Neural progenitor cell (in vitro differentiated cells): ENCODE results near the gene KIF21B. TPM values are rescaled to one million over a fixed set of nuclear protein-coding genes. Genes with fewer than 3 reads are reported as not detected.

Experiments
- DNase-seq: peaks from one replicate; pipeline ENCODE4 v3.0.0-alpha.2; 2016; ENCODE audit warnings: low spot score
- H2AFZ ChIP-seq: fragments of 200-600 bp; sonication (generic); replicated peaks from 2 replicates; pipeline ENCODE4 v1.6.1; 2016; ENCODE audit warnings: antibody characterized with exemption
- H3F3A ChIP-seq: fragments of 200-600 bp; sonication (generic); 2 replicates; pipeline ENCODE4 v1.6.1; 2016; ENCODE audit warnings: antibody characterized with exemption, low read depth
- H3K27ac ChIP-seq: fragments of 200-600 bp; sonication (generic); 2 replicates; pipeline ENCODE4 v1.5.1; 2016; ENCODE audit warnings: mild to moderate bottlenecking
- H3K27me3 ChIP-seq: fragments of 200-600 bp; sonication (generic); 2 replicates; pipeline ENCODE4 v1.6.1; 2016; ENCODE audit warnings: mild to moderate bottlenecking, moderate library complexity
- H3K36me3 ChIP-seq: fragments of 200-600 bp; sonication (generic); 2 replicates; pipeline ENCODE4 v1.5.1; 2016
- H3K4me1 ChIP-seq: fragments of 200-600 bp; sonication (generic); 2 replicates; pipeline ENCODE4 v1.6.1; 2016; ENCODE audit warnings: mixed run types
- H3K4me2 ChIP-seq: fragments of 200-600 bp; sonication (generic); 2 replicates; pipeline ENCODE4 v1.6.1; 2016
- H3K4me3 ChIP-seq: fragments of 200-600 bp; sonication (generic); 2 replicates; pipeline ENCODE4 v1.5.1; 2016
- H3K79me2 ChIP-seq: fragments of 200-600 bp; sonication (generic); 2 replicates; pipeline ENCODE4 v1.6.1; 2016; ENCODE audit warnings: low read depth
- H3K9ac ChIP-seq: fragments of 200-600 bp; sonication (generic); 2 replicates; pipeline ENCODE4 v1.6.1; 2016
- H3K9me3 ChIP-seq: fragments of 200-600 bp; sonication (generic); 2 replicates; pipeline ENCODE4 v1.5.1; 2016; ENCODE audit warnings: low read depth
- H4K20me1 ChIP-seq: fragments of 200-600 bp; sonication (generic); 2 replicates; pipeline ENCODE4 v1.6.1; 2016; ENCODE audit warnings: low read depth
- H3K27ac Mint-ChIP-seq: 3 replicates; pipeline ENCODE4 v1.8.0; 2021; ENCODE audit warnings: mixed read lengths
- H3K27me3 Mint-ChIP-seq: 2 replicates; pipeline ENCODE4 v1.8.0; 2022; ENCODE audit warnings: low read depth, mild to moderate bottlenecking, inconsistent platforms, moderate library complexity, mixed read lengths; ENCODE audit not compliant: insufficient read depth
- H3K36me3 Mint-ChIP-seq: 3 replicates; pipeline ENCODE4 v1.8.0; 2021; ENCODE audit warnings: mixed read lengths
- H3K4me1 Mint-ChIP-seq: 3 replicates; pipeline ENCODE4 v1.8.0; 2021; ENCODE audit warnings: mixed read lengths
- H3K4me3 Mint-ChIP-seq: 3 replicates; pipeline ENCODE4 v1.8.0; 2021; ENCODE audit warnings: mild to moderate bottlenecking, moderate library complexity, mixed read lengths
- H3K9me3 Mint-ChIP-seq: 3 replicates; pipeline ENCODE4 v1.8.0; 2020; ENCODE audit warnings: mixed read lengths
- EZH2 ChIP-seq: fragments of 200-600 bp; sonication (generic); IDR thresholded peaks from 2 replicates; pipeline ENCODE4 v1.6.1; 2017; ENCODE audit warnings: antibody characterized with exemption, mild to moderate bottlenecking, moderate library complexity
- EZH2phosphoT487 ChIP-seq: fragments of 200-600 bp; sonication (generic); IDR thresholded peaks from 2 replicates; pipeline ENCODE4 v1.6.1; 2017; ENCODE audit warnings: antibody characterized with exemption
- total RNA-seq: library from RNA; depleted of rRNA; stranded (reverse); fragments of >200 nt; gene quantifications from 2 replicates; pipeline ENCODE4 v1.2.3, GENCODE V29; 2015; ENCODE audit warnings: low replicate concordance
- TF ChIP-seq, protein P1 (sequence below): fragments of 200-600 bp; sonication (generic); IDR thresholded peaks from 2 replicates; pipeline ENCODE4 v1.5.1; 2017; ENCODE audit warnings: antibody characterized with exemption, mild to moderate bottlenecking

The KIF21B gene
- total RNA-seq, 1 donor from 2014 or later = 6.4 TPM

DNA sequence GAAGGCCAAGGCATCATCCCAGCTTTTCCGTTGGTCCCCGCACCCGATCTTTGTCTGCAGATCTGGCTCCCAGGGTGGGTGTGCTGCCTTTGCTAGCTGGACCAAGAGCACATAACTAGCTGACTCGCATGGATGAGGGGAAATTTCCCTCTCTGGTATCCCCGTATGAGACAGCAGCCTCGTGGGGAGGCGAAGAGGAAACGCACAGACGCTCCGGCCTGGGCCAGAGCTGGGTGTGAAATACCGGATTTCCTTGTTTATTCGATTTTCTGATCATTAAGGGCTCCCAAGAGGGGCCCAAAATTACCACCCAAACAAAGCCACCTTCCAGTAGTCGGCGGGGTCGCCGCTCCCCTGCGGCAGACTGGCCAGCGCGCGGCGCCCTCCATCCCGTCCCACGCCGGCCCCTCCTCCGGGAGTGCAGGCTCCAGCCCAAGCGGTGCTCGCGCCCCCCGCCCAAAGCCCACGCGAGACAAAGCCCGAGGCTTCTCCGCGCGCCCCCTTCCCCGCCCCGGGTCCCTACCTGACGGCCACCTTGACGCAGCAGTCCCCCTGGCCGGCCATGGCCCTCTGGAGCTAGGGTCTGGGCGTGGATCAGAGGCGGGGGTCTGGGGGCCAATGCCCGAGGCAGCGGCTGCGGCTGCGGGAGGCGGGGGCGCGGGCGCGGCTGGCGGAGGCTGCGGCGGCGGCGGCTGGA is 546 bp downstream of the KIF21B start:
- Histone ChIP-seq H3K9ac (no peak overlapping the region), H3K4me1 (peaks cover 44% of the 10 kb centered on the region), H3K79me2 (peaks cover 16% of the 10 kb centered on the region), H3K36me3 (no peaks in the 10 kb centered on the region), H2AFZ (peak overlapping the region; percentile 70), H3F3A (peaks cover 34% of the 10 kb centered on the region), H3K4me2 (peak overlapping the region; percentile 87), H4K20me1 (peaks cover 29% of the 10 kb centered on the region), H3K9me3 (no peaks in the 10 kb centered on the region), H3K27ac (no peak overlapping the region), H3K27me3 (peaks cover 9% of the 10 kb centered on the region), H3K4me3 (peak overlapping the region; percentile 74)
- Mint-ChIP-seq H3K4me1 (peaks cover 68% of the 10 kb centered on the region), H3K27me3 (peaks cover 11% of the 10 kb centered on the region), H3K4me3 (peak overlapping the region; percentile 90), H3K9me3 (no peaks in the 10 kb centered on the region), H3K36me3 (no peaks in the 10 kb centered on the region), H3K27ac (peak overlapping the region; percentile 60)
- TF ChIP-seq EZH2phosphoT487 (no peak), EZH2 (peak; percentile 23)
- TF ChIP-seq, protein P1, sequence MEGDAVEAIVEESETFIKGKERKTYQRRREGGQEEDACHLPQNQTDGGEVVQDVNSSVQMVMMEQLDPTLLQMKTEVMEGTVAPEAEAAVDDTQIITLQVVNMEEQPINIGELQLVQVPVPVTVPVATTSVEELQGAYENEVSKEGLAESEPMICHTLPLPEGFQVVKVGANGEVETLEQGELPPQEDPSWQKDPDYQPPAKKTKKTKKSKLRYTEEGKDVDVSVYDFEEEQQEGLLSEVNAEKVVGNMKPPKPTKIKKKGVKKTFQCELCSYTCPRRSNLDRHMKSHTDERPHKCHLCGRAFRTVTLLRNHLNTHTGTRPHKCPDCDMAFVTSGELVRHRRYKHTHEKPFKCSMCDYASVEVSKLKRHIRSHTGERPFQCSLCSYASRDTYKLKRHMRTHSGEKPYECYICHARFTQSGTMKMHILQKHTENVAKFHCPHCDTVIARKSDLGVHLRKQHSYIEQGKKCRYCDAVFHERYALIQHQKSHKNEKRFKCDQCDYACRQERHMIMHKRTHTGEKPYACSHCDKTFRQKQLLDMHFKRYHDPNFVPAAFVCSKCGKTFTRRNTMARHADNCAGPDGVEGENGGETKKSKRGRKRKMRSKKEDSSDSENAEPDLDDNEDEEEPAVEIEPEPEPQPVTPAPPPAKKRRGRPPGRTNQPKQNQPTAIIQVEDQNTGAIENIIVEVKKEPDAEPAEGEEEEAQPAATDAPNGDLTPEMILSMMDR = peak; percentile 34
- peak; percentile 41 for DNase-seq

DNA sequence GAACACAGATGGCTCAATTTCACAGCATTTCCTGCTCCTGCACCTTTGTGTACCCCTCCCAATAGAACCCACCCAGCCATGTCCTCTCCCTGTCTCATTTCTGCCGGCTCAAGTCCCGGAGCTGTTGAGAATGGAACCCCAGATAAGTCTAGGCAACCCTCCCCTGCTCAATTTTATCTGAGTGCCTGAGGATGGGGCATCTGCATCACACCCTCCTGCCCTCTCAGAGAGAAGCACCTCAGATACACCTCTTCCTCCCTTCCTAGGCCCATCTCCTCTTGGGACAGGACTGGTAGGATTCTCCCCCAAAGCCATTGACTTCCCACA is 1.1 kb downstream of the KIF21B start:
- H3K79me2 ChIP-seq = peaks cover 21% of the 10 kb centered on the region
- H3K4me1 Mint-ChIP-seq = peaks cover 68% of the 10 kb centered on the region
- TF ChIP-seq EZH2 (no peak), EZH2phosphoT487 (no peak)
- TF ChIP-seq, protein P1 = no peak
- H3K4me3 Mint-ChIP-seq = peak overlapping the region; percentile 90
- H3K4me3 ChIP-seq = peak overlapping the region; percentile 74
- H3F3A ChIP-seq = peaks cover 34% of the 10 kb centered on the region
- peaks cover 47% of the 10 kb centered on the region for H3K4me1 ChIP-seq
- no peak overlapping the region for H3K27ac ChIP-seq
- peaks cover 9% of the 10 kb centered on the region for H3K27me3 ChIP-seq
- H3K27ac Mint-ChIP-seq = peak overlapping the region; percentile 60
- no peaks in the 10 kb centered on the region for H3K9me3 ChIP-seq
- no peaks in the 10 kb centered on the region for H3K36me3 ChIP-seq
- no peak for DNase-seq
- H3K36me3 Mint-ChIP-seq = no peaks in the 10 kb centered on the region
- H3K9me3 Mint-ChIP-seq = no peaks in the 10 kb centered on the region
- peaks cover 11% of the 10 kb centered on the region for H3K27me3 Mint-ChIP-seq
- peak overlapping the region; percentile 87 for H3K4me2 ChIP-seq
- H2AFZ ChIP-seq = no peak overlapping the region
- no peak overlapping the region for H3K9ac ChIP-seq
- peaks cover 34% of the 10 kb centered on the region for H4K20me1 ChIP-seq

DNA sequence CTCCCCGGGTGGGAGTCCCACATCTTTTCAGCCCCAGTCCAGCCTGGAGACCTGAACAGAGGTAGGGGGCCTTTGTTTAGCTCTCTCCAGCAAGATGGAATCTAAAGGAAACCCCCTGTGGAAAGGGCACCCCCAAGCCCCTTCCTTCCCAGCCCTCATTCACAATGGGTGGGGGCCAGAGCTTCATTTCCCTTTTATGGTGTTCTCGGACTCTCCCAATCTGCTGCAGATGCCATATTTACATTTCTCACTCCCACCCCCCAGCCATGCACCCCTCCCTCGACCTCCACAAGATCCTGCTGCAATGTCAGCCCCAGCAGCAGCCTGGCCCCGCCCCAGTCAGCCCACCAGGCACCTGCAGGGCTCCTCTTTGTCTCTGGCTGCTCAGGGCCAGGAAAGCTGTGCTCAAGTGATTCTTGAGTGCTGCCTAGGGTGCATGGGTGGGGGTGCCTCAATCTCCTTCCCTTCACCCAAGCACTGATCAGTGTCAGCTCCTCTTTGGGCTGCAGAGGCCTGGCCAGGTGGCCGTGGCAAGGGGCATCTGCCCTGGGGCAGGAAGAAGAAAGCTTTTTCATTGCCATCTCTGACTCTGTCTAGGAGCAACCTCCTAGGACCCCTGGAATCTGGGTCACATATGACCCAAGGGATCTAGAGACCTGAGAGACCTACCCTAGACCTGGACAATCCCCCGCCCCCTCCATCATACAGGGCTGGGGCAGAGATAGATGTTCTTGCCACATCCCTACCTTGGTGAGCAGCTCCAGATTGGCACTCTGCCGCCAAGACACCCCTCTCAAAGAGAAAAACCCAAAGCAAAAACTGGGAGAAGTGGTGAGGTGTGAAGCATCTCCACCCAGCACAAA is 1.7 kb downstream of the KIF21B start:
- Mint-ChIP-seq H3K27ac (peak overlapping the region; percentile 60), H3K9me3 (no peaks in the 10 kb centered on the region), H3K27me3 (peaks cover 13% of the 10 kb centered on the region), H3K36me3 (no peaks in the 10 kb centered on the region), H3K4me1 (peaks cover 71% of the 10 kb centered on the region), H3K4me3 (peak overlapping the region; percentile 90)
- TF ChIP-seq EZH2 = no peak
- TF ChIP-seq EZH2phosphoT487 = no peak
- TF ChIP-seq, protein P1 = no peak
- DNase-seq = peak; percentile 44
- Histone ChIP-seq H4K20me1 (peaks cover 38% of the 10 kb centered on the region), H3K79me2 (peaks cover 24% of the 10 kb centered on the region), H3K27ac (no peak overlapping the region), H3K9ac (no peak overlapping the region), H3F3A (peaks cover 34% of the 10 kb centered on the region), H3K4me2 (peak overlapping the region; percentile 87), H3K4me1 (peaks cover 50% of the 10 kb centered on the region), H3K4me3 (peak overlapping the region; percentile 74), H3K27me3 (peaks cover 9% of the 10 kb centered on the region), H3K9me3 (no peaks in the 10 kb centered on the region), H2AFZ (no peak overlapping the region), H3K36me3 (no peaks in the 10 kb centered on the region)
